ENCODE data around the gene SLC6A20. TPM values are rescaled to one million over a fixed set of nuclear protein-coding genes. Genes with fewer than 3 reads are reported as not detected.

The SLC6A20 gene
- polyA plus RNA-seq, 3 donors from 2014 or later = not detected

- H3K36me3 Mint-ChIP-seq = peaks cover 0 to 7% (median 0%) of the 10 kb centered on the region in 3 donors
- H3K27ac Mint-ChIP-seq = no peak overlapping the region
- DNase-seq = no peak
- H3K4me1 Mint-ChIP-seq = no peaks in the 10 kb centered on the region
- H3K9me3 Mint-ChIP-seq = no peaks in the 10 kb centered on the region
- H3K4me3 Mint-ChIP-seq = no peak overlapping the region
- peaks cover 0 to 2% (median 0%) of the 10 kb centered on the region in 3 donors for H3K27me3 Mint-ChIP-seq (ENCODE audit: low read depth in 3 of 3)
These were observed 15.1 kb downstream of the SLC6A20 start for GRCh38 chr3:45781271-45781670.

DNA sequence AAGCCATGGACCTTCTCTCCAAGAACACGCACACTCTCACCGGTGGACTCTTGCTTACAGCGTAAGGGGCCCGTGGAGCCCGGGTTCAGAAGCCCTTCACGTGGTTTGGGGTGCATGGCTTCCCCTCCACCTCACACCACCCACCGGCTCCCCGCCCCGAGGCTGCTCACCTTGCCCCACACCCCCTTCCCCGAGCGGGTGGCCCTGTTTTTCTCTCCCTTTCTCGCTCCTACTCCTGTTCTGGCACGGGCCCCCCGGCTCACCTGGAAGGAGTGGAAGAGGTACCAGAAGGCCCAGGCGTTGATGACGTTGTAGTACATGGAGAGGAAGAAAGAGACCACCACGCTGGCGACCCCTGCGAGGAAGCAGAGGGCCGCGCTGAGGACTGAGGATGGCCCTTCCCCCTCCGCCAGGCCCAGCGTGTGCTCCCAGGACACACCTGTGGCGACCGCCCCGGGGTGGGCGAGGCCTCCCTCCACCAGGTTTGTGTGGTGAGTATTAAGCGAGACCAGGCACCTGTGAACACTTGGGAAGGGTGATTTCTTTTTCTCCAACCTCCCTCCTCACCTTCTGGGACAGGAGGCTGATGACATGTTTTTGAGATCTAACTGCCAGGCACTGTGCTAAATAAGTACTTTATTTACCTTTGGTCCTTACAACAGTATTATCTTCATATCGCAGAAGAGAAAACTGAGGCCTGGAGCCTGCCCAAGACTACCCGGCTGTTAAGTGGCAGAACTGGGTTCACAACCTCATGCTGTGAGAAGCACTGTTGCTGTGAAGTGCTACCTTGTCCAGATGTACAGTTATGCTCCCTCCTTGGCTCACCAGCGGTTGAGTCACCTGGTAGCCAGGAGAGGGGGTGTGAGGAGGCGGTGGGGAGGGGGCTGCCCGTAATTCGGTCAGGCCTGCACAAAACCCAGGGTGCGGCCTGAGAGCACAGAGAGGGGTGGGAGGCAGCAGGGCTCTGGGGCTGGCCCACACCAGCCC, 16.3 kb downstream of the SLC6A20 start:
- no peaks in the 10 kb centered on the region for H3K9me3 Mint-ChIP-seq
- H3K4me1 Mint-ChIP-seq = no peaks in the 10 kb centered on the region
- H3K27me3 Mint-ChIP-seq (ENCODE audit: low read depth in 3 of 3) = peaks cover 0 to 4% (median 0%) of the 10 kb centered on the region in 3 donors
- no peak overlapping the region for H3K4me3 Mint-ChIP-seq
- H3K27ac Mint-ChIP-seq = no peak overlapping the region
- no peak for DNase-seq
- H3K36me3 Mint-ChIP-seq = peaks cover 0 to 7% (median 0%) of the 10 kb centered on the region in 3 donors

- Mint-ChIP-seq H3K27me3 (ENCODE audit: low read depth in 3 of 3) (peaks cover 0 to 4% (median 2%) of the 10 kb centered on the region in 3 donors), H3K4me1 (no peaks in the 10 kb centered on the region), H3K9me3 (no peaks in the 10 kb centered on the region), H3K4me3 (no peak overlapping the region), H3K36me3 (no peaks in the 10 kb centered on the region), H3K27ac (no peak overlapping the region)
- no peak for DNase-seq
These were observed 17.6 kb downstream of the SLC6A20 start for GRCh38 chr3:45778761-45779201.

GRCh38 chr3:45777746-45778386, 18.5 kb downstream of the SLC6A20 start:
- H3K36me3 Mint-ChIP-seq = no peaks in the 10 kb centered on the region
- peaks cover 0 to 3% of the 10 kb centered on the region in 2 donors for H3K4me1 Mint-ChIP-seq
- no peak overlapping the region for H3K27ac Mint-ChIP-seq
- peaks cover 0 to 4% (median 2%) of the 10 kb centered on the region in 3 donors for H3K27me3 Mint-ChIP-seq (ENCODE audit: low read depth in 3 of 3)
- H3K9me3 Mint-ChIP-seq = no peaks in the 10 kb centered on the region
- no peak overlapping the region for H3K4me3 Mint-ChIP-seq
- DNase-seq = no peak

DNA sequence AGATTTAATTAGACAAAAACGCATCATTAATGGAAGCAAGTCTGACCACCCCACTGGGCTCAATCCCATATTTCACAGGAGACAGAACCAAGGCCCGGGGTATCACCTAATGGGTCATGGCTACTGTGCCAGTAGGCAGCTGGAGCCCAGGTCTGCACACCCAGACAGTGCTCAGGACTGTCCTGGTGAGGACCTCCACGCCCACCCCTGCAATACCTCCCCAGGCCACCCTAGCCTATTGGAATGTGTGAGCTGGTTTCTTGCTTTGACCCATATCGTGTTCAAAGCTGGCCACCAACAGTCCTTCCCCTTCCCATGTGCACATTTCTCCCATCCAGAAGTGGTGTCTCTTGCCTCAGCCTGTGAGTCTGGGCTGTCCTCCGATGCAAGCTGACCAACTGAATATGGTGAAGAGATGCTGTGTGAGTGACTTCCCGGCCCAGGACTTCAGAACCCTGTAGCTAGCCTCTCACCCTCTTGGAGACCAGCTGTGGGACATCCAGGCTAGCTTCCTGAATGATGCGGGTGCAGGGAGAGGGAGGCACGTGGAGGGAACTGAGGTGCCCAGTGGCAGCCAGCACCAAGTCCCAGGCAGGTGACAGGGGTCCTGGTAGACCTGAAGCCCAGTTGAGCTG, 19.1 kb downstream of the SLC6A20 start:
- H3K4me3 Mint-ChIP-seq = no peak overlapping the region
- H3K9me3 Mint-ChIP-seq = no peaks in the 10 kb centered on the region
- no peaks in the 10 kb centered on the region for H3K36me3 Mint-ChIP-seq
- peaks cover 0 to 9% of the 10 kb centered on the region in 2 donors for H3K4me1 Mint-ChIP-seq
- DNase-seq = no peak
- H3K27me3 Mint-ChIP-seq (ENCODE audit: low read depth in 3 of 3) = peaks cover 0 to 4% (median 2%) of the 10 kb centered on the region in 3 donors
- H3K27ac Mint-ChIP-seq = no peak overlapping the region

GRCh38 chr3:45776611-45777010, 19.7 kb downstream of the SLC6A20 start:
- Mint-ChIP-seq H3K4me3 (no peak overlapping the region), H3K36me3 (no peaks in the 10 kb centered on the region), H3K27ac (no peak overlapping the region), H3K27me3 (ENCODE audit: low read depth in 3 of 3) (peaks cover 0 to 4% (median 2%) of the 10 kb centered on the region in 3 donors), H3K9me3 (no peaks in the 10 kb centered on the region), H3K4me1 (peaks cover 0 to 9% of the 10 kb centered on the region in 2 donors)
- no peak for DNase-seq

DNA sequence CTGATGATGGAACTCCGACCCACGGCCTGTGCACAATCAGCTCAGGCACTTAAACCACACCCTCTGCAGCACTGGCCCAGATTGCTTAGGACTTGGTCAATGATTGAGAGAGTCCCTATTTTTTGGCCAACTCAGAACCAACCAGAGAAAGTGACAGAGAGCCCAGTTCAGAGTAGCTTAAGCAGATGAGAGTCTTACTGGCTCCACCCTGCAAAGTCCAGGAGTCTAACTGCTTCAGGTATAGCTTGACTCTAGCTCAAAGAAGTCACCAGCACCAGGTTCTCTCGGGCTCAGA, 20.1 kb downstream of the SLC6A20 start:
- Mint-ChIP-seq H3K4me1 (peaks cover 0 to 9% of the 10 kb centered on the region in 2 donors), H3K9me3 (no peaks in the 10 kb centered on the region), H3K27me3 (ENCODE audit: low read depth in 3 of 3) (peaks cover 0 to 4% (median 2%) of the 10 kb centered on the region in 3 donors), H3K4me3 (no peak overlapping the region), H3K27ac (no peak overlapping the region), H3K36me3 (no peaks in the 10 kb centered on the region)
- DNase-seq = no peak

DNA sequence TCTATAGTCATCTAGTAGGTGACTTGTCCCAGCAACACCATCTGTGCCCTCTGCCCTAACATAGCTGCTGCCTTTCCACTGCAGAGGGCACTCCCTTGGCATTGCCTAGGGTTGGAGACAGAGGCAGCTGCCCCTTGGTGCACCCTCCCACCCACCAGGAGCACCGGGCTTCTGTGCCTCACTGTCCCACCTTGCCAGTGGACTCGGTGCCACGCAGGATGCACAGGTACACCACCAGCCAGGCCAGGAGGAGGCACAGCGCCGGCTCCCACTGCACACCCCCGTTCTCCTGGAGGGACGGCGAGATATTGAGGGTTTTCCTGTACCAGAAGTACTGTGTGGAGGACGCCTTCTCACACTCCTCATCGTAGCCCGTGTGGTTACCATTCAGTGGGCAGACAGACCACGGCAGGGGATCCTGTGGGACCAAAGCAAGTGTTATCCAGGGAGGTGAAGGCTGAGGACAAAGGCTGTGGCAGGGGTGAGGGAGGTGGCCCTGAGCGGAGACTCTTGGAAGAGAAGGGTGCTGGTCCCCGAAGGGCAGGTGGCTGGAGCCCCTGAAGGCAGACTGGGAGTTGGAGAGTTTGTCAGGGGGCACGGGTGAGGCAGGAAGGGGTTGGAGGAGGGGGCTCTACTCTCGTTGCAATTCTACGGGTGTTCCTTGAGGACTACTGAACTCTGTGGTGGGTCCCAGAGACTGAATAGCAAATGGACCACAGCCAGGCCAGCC, 20.6 kb downstream of the SLC6A20 start:
- Mint-ChIP-seq H3K4me3 (no peak overlapping the region), H3K36me3 (no peaks in the 10 kb centered on the region), H3K4me1 (peaks cover 0 to 9% of the 10 kb centered on the region in 2 donors), H3K27ac (no peak overlapping the region), H3K27me3 (ENCODE audit: low read depth in 3 of 3) (peaks cover 0 to 4% (median 2%) of the 10 kb centered on the region in 3 donors), H3K9me3 (no peaks in the 10 kb centered on the region)
- no peak for DNase-seq

- H3K9me3 Mint-ChIP-seq = no peaks in the 10 kb centered on the region
- no peaks in the 10 kb centered on the region for H3K36me3 Mint-ChIP-seq
- no peak overlapping the region for H3K4me3 Mint-ChIP-seq
- H3K27me3 Mint-ChIP-seq (ENCODE audit: low read depth in 3 of 3) = peaks cover 0 to 4% (median 2%) of the 10 kb centered on the region in 3 donors
- H3K27ac Mint-ChIP-seq = no peak overlapping the region
- no peak for DNase-seq
- peaks cover 0 to 9% of the 10 kb centered on the region in 2 donors for H3K4me1 Mint-ChIP-seq
These were observed 21.5 kb downstream of the SLC6A20 start for GRCh38 chr3:45774581-45775521.

GRCh38 chr3:45773714-45774449, 22.5 kb downstream of the SLC6A20 start:
- Mint-ChIP-seq H3K27ac (no peak overlapping the region), H3K4me3 (no peak overlapping the region), H3K4me1 (peaks cover 0 to 9% of the 10 kb centered on the region in 2 donors), H3K9me3 (no peaks in the 10 kb centered on the region), H3K36me3 (no peaks in the 10 kb centered on the region), H3K27me3 (ENCODE audit: low read depth in 3 of 3) (peaks cover 0 to 6% (median 2%) of the 10 kb centered on the region in 3 donors)
- no peak for DNase-seq

- no peak overlapping the region for H3K27ac Mint-ChIP-seq
- H3K27me3 Mint-ChIP-seq (ENCODE audit: low read depth in 3 of 3) = peaks cover 0 to 6% (median 2%) of the 10 kb centered on the region in 3 donors
- H3K9me3 Mint-ChIP-seq = no peaks in the 10 kb centered on the region
- peaks cover 0 to 9% of the 10 kb centered on the region in 2 donors for H3K4me1 Mint-ChIP-seq
- DNase-seq = no peak
- no peaks in the 10 kb centered on the region for H3K36me3 Mint-ChIP-seq
- H3K4me3 Mint-ChIP-seq = no peak overlapping the region
These were observed 23.3 kb downstream of the SLC6A20 start for GRCh38 chr3:45773072-45773471.
